A549 (cell line): ENCODE measurements around the gene LRRC71. TPM values are rescaled to one million over a fixed set of nuclear protein-coding genes. Genes with fewer than 3 reads are reported as not detected.
A peak's percentile ranks its signal among the peaks of the same experiment; 100 is the strongest.

Experiments
- ATAC-seq, 2 experiments: fragments of 200-7000 bp in 1 of 2; fragments of >200 bp in 1 of 2; cut with Nextera tagmentation in 1 of 2; cut with Tn5 transposase in 1 of 2; 3 replicates each; pipeline versions ENCODE4 v1.8.0 to v1.9.1; 2018 to 2020; ENCODE audit warnings: mild to moderate bottlenecking in 1 of 2, moderate library complexity in 1 of 2
- CTCF ChIA-PET: fragments of 300-600 bp; sonication (Branson Sonifier 250); formaldehyde crosslinking; extraction: SDS; loops from one replicate; lab custom pipeline; 2021; ENCODE audit warnings: antibody characterized with exemption, inconsistent platforms; lab: Yijun Ruan, JAX
- POLR2A ChIA-PET: fragments of 350-600 bp; formaldehyde crosslinking; extraction: SDS; loops from one replicate; lab custom pipeline; 2021; ENCODE audit warnings: antibody characterized with exemption, inconsistent platforms; lab: Yijun Ruan, JAX
- DNase-seq, 2 experiments: peaks; one replicate each; pipeline versions ENCODE4 v3.0.0 to v3.0.0-alpha.2; 2011 to 2016; ENCODE audit warnings: low read depth in 1 of 2, low spot score in 1 of 2
- FAIRE-seq: peaks from 2 replicates; lab custom pipeline; 2011; peaks lifted over from hg19 to GRCh38; lab: Jason Lieb, UNC
- H3K27ac ChIP-seq, 2 experiments: fragments of >200 bp; sonication (Bioruptor Twin); formaldehyde crosslinking; 3 replicates each; pipeline ENCODE4 v1.5.1; 2016 to 2017
- H3K4me1 ChIP-seq: fragments of >200 bp; sonication (Bioruptor Twin); formaldehyde crosslinking; 3 replicates; pipeline ENCODE4 v1.6.1; 2016
- H3K4me2 ChIP-seq: fragments of >200 bp; sonication (Bioruptor Twin); formaldehyde crosslinking; 3 replicates; pipeline ENCODE4 v1.6.1; 2016
- H3K4me3 ChIP-seq: fragments of >200 bp; sonication (Bioruptor Twin); formaldehyde crosslinking; 3 replicates; pipeline ENCODE4 v1.5.1; 2016
- H3K9me3 ChIP-seq: fragments of >200 bp; sonication (Bioruptor Twin); formaldehyde crosslinking; 3 replicates; pipeline ENCODE4 v1.6.1; 2016
- CEBPB ChIP-seq, 2 experiments: fragments of >200 bp in 1 of 2; sonication (Bioruptor Twin) in 1 of 2; formaldehyde crosslinking in 1 of 2; IDR thresholded peaks; 2 replicates each; pipeline ENCODE4 v1.6.1; 2012 to 2016
- JUNB ChIP-seq: fragments of >200 bp; sonication (Bioruptor Twin); formaldehyde crosslinking; IDR thresholded peaks from 2 replicates; pipeline ENCODE4 v1.6.1; 2016
- KDM1A ChIP-seq: fragments of 200-600 bp; sonication (generic); IDR thresholded peaks from 2 replicates; pipeline ENCODE4 v1.6.1; 2016; ENCODE audit warnings: low read depth, mild to moderate bottlenecking
- MAFK ChIP-seq: fragments of 450-650 bp; IDR thresholded peaks from 2 replicates; pipeline ENCODE4 v1.6.1; 2014; ENCODE audit not compliant: partially characterized antibody
- MAZ ChIP-seq: fragments of 150-350 bp; IDR thresholded peaks from 2 replicates; pipeline ENCODE4 v1.6.1; 2014; ENCODE audit warnings: antibody characterized with exemption, low read depth, low read length, borderline replicate concordance
- RARB ChIP-seq: fragments of 250-450 bp; sonication (Bioruptor Pico); IDR thresholded peaks from 2 replicates; pipeline ENCODE4 v1.8.0; 2021; ENCODE audit warnings: mild to moderate bottlenecking, moderate library complexity
- TFCP2L1 ChIP-seq: fragments of 250-450 bp; sonication (Bioruptor Pico); IDR thresholded peaks from 2 replicates; pipeline ENCODE4 v1.5.0; 2021; ENCODE audit warnings: mild to moderate bottlenecking
- ZC3H11A ChIP-seq: fragments of 450-650 bp; IDR thresholded peaks from 2 replicates; pipeline ENCODE4 v1.6.1; 2014; ENCODE audit warnings: antibody characterized with exemption, mild to moderate bottlenecking
- ZFP36 ChIP-seq: fragments of 450-650 bp; IDR thresholded peaks from 2 replicates; pipeline ENCODE4 v1.6.1; 2014; ENCODE audit warnings: borderline replicate concordance; ENCODE audit not compliant: partially characterized antibody
- ZSCAN20 ChIP-seq: fragments of 250-450 bp; sonication (Bioruptor Pico); IDR thresholded peaks from 2 replicates; pipeline ENCODE4 v1.8.0; 2022; ENCODE audit warnings: mild to moderate bottlenecking, moderate library complexity
- WGBS: methylation state at CpG from one replicate; pipeline ENCODE4 v1.1.6; 2017; ENCODE audit errors: missing lambda C conversion rate; 5-methylcytosine and 5-hydroxymethylcytosine counted together
- polyA plus RNA-seq, 4 experiments: library from polyadenylated mRNA; depleted of rRNA in 3 of 4; stranded (reverse); fragments of >200 nt; fragmentation: RNase III in 1 of 4; extraction: RNeasy Plus Mini Kit Qiagen cat#74134 plus additional on column Dnase treatment in 1 of 4; gene quantifications; 2 replicates in 3 of 4; 3 replicates in 1 of 4; pipeline ENCODE4 v1.2.3, GENCODE V29; 2011 to 2017
- TF ChIP-seq, protein P1 (sequence below): fragments of 450-650 bp; IDR thresholded peaks from 2 replicates; pipeline ENCODE4 v1.6.1; 2014; ENCODE audit warnings: antibody characterized with exemption
- TF ChIP-seq, protein P2 (sequence below): fragments of 150-350 bp; IDR thresholded peaks from 2 replicates; pipeline ENCODE4 v1.6.1; 2014; ENCODE audit warnings: low read depth, mild to moderate bottlenecking, low read length
- TF ChIP-seq, protein P3 (sequence below): fragments of 250-450 bp; sonication (Bioruptor Pico); IDR thresholded peaks from 2 replicates; pipeline ENCODE4 v1.5.0; 2021; ENCODE audit warnings: mild to moderate bottlenecking, moderate library complexity, borderline replicate concordance

Gene LRRC71
- polyA plus RNA-seq, 2 of the 4 experiments (the other 2 are of a cell fraction), result 0.10 TPM; not detected in 1

DNA sequence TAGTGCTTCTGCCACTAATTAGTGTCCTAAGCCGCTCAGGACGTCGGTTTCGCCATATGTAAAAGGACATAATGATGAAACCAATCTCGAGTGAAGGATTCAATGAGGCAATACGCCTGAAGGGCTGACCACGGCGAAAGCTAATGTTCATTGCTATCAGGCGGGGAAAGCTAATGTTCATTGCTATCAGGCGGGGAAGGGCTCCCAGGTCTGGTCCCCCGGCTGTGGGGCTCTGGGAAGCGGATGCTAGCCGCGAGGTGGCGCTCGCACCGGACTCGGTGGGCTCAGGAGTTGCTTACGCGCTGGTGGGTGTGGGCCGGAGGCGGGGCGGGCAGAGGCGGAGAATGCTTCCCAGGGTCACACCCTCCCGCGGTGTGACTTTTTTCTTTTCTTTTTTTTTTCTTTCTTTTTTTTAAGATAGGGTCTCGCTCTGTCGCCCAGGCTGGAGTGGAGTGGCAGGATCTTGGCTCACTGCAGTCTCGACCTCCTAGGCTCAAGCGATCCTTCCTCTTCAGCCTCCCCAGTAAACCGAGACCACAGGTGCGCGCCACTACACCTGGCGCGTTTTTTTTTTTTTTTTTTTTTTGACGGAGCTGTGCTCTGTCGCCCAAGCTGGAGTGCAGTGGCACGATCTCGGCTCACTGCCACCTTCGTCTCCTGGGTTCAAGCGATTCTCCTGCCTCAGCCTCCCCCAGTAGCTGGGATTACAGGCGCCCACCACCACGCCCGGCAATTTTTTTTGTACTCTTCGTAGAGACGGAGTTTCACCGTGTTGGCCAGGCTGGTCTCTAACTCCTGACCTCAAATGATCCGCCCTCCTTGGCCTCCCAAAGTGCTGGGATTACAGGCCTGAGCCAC, 28.0 kb upstream of the LRRC71 start (continued):
- TF ChIP-seq MAZ, result no peak
- no peak for TF ChIP-seq KDM1A

DNA sequence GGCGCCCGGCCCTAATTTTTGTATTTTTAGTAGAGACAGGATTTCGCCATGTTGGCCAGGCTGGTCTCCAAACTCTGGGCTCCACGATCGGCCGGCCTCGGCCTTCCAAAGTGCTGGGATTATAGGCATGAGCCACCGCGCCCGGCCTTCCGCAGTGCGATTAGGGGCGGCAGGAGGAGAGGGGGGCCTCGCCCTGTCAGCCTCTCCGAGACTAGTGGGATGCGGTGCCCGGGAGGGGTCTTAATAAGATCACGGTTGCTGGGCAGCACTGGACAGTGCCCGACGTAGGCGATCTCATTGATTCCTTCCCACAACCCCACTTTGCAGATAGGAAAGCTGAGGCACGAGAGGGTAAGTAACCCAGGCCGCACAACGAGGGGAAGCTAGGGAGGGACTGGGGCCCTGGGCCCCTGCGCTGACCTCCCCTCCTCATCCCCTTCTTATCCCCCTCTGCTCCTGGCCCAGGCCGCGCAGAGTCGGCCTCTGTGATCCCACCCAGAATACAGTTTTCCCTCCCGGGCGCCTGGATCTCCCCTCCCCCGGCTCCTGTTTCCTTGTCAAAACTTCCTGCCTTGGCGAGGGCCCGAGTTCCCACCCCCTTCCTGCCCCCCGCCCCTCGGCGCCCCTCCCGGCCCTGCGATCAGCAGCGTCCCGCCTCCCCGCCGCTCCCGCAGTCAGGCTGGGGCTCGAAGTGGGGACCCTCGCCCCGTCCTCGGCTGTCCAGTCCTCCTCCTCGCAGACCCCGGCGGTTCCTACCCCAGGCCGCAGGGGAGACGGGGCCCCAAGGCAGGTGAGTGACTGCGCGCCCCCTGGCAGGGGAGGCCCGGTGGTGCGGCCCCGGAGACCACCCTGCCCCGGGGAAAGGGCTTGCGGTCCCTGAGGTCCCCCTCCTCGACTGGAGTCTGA, 27.1 kb upstream of the LRRC71 start, which contains the start of gene PEAR1:
Gene PEAR1 (plus strand): TSS at position 671 of the 906 bp plus-strand sequence. CDS start 10,209 bp downstream, outside the sequence.
- TF ChIP-seq CEBPB (IDR thresholded peaks at IDR 0.05), result no peak
- peak; percentile 60; the same call in 1 of the 2 replicates for TF ChIP-seq KDM1A
- CTCF ChIA-PET, result interaction anchor here (0.6 to 20.8 kb wide), 20 partner anchors 12 to 308 kb away, joined by 3 to 341 read pairs (median 46); partner anchors contain the start of genes INSRR, ISG20L2, LRRC71 and METTL25B
- Histone ChIP-seq H3K9me3 (no peaks in the 10 kb centered on the region), H3K27ac (peak within 1 kb of the TSS; percentile 88 to 93), H3K4me1 (peaks cover 48% of the 10 kb centered on the region), H3K4me2 (peak within 1 kb of the TSS; percentile 71), H3K4me3 (peak within 1 kb of the TSS; percentile 19; the same call in 1 of the 3 replicates)
- ATAC-seq, result no peak
- no peak for DNase-seq
- 87% methylated on average over 31 of the region's 60 CpGs for WGBS
- no peak for FAIRE-seq
- POLR2A ChIA-PET, result no interaction called here

DNA sequence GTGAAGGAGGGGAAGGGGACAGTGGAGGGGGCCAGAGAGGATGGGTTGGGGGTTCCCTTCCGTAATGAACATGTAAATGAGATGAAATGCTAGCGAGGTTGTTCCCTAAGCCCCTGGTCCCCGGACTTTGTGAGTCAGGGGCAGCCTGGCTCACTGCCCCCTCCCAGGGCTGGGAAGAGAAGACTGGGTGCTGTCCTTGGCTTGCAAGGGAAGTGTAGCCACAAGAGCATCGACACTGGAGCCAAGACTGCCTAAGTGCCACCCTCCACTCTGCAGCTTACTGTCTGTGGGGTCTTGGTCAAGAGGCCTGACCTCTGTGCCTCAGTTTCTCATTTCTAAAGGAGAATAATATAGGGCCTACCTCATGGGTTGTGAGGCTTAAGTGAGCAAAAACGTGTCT, 26.4 kb upstream of the LRRC71 start:
- 47% methylated on average over 5 of the region's 5 CpGs for WGBS
- no peak overlapping the region for H3K4me3 ChIP-seq
- TF ChIP-seq JUNB (no peak), ZC3H11A (no peak), TFCP2L1 (CRISPR knock-in tag) (no peak), RARB (CRISPR knock-in tag) (no peak), ZFP36 (no peak), MAFK (no peak), ZSCAN20 (CRISPR knock-in tag) (no peak)
- TF ChIP-seq, protein P1, sequence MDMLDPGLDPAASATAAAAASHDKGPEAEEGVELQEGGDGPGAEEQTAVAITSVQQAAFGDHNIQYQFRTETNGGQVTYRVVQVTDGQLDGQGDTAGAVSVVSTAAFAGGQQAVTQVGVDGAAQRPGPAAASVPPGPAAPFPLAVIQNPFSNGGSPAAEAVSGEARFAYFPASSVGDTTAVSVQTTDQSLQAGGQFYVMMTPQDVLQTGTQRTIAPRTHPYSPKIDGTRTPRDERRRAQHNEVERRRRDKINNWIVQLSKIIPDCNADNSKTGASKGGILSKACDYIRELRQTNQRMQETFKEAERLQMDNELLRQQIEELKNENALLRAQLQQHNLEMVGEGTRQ, result no peak
- TF ChIP-seq, protein P2, sequence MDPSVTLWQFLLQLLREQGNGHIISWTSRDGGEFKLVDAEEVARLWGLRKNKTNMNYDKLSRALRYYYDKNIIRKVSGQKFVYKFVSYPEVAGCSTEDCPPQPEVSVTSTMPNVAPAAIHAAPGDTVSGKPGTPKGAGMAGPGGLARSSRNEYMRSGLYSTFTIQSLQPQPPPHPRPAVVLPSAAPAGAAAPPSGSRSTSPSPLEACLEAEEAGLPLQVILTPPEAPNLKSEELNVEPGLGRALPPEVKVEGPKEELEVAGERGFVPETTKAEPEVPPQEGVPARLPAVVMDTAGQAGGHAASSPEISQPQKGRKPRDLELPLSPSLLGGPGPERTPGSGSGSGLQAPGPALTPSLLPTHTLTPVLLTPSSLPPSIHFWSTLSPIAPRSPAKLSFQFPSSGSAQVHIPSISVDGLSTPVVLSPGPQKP, result no peak
- TF ChIP-seq, protein P3, sequence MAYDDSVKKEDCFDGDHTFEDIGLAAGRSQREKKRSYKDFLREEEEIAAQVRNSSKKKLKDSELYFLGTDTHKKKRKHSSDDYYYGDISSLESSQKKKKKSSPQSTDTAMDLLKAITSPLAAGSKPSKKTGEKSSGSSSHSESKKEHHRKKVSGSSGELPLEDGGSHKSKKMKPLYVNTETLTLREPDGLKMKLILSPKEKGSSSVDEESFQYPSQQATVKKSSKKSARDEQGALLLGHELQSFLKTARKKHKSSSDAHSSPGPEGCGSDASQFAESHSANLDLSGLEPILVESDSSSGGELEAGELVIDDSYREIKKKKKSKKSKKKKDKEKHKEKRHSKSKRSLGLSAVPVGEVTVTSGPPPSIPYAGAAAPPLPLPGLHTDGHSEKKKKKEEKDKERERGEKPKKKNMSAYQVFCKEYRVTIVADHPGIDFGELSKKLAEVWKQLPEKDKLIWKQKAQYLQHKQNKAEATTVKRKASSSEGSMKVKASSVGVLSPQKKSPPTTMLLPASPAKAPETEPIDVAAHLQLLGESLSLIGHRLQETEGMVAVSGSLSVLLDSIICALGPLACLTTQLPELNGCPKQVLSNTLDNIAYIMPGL (CRISPR knock-in tag), result no peak
- TF ChIP-seq, all 56 proteins: peak for 0
- POLR2A ChIA-PET, result interaction anchor here (1.0 kb wide), 1 partner anchor 34 kb away, joined by 3 read pairs; no protein-coding TSS in a partner anchor
- no peak for DNase-seq
- H3K27ac ChIP-seq, result peak overlapping the region; percentile 88 to 93
- no peak for ATAC-seq
- H3K4me1 ChIP-seq, result peaks cover 55% of the 10 kb centered on the region
- no peaks in the 10 kb centered on the region for H3K9me3 ChIP-seq
- CTCF ChIA-PET, result interaction anchor here (0.9 to 16.7 kb wide), 11 partner anchors 12 to 204 kb away, joined by 3 to 341 read pairs (median 67); partner anchors contain the start of genes INSRR, ISG20L2, LRRC71 and METTL25B
- FAIRE-seq, result no peak
- no peak overlapping the region for H3K4me2 ChIP-seq
